Measurements from ENCODE around the gene FRY.

FRY gene

GRCh38 chr13:32256243-32256642, 224.7 kb downstream of the FRY start:
- no peak overlapping the region for H2AFZ ChIP-seq (ENCODE audit: low read length)
- H3K27me3 ChIP-seq (ENCODE audit: insufficient read depth, low read length, poor library complexity, severe bottlenecking) = no peaks in the 10 kb centered on the region
- no peaks in the 10 kb centered on the region for H3F3A ChIP-seq (ENCODE audit: low read depth)
- H3K4me2 ChIP-seq (ENCODE audit: low read depth, low read length, poor library complexity, severe bottlenecking) = no peak overlapping the region
- H3K79me2 ChIP-seq (ENCODE audit: insufficient read depth, low read length) = no peaks in the 10 kb centered on the region
- no peaks in the 10 kb centered on the region for H4K20me1 ChIP-seq (ENCODE audit: insufficient read depth, low read length, poor library complexity, severe bottlenecking)
- no peak overlapping the region for H3K9ac ChIP-seq (ENCODE audit: low read depth, low read length, poor library complexity, severe bottlenecking)
- H3K9me2 ChIP-seq (replicated peaks; ENCODE audit: low read depth, low read length) = no peaks in the 10 kb centered on the region
- H3K36me3 ChIP-seq (ENCODE audit: insufficient read depth, low read length) = no peaks in the 10 kb centered on the region
- H3K4me1 ChIP-seq (ENCODE audit: insufficient read depth, low read length, poor library complexity, severe bottlenecking) = no peaks in the 10 kb centered on the region
- H3K4me3 ChIP-seq (ENCODE audit: low read length, poor library complexity, severe bottlenecking) = no peak overlapping the region
- no peaks in the 10 kb centered on the region for H3K9me3 ChIP-seq (ENCODE audit: insufficient read depth, low read depth, low read length)
- no peak for TF ChIP-seq EZH2phosphoT487 (IDR thresholded peaks at IDR 0.05; ENCODE audit: borderline replicate concordance)
- TF ChIP-seq, protein P1, sequence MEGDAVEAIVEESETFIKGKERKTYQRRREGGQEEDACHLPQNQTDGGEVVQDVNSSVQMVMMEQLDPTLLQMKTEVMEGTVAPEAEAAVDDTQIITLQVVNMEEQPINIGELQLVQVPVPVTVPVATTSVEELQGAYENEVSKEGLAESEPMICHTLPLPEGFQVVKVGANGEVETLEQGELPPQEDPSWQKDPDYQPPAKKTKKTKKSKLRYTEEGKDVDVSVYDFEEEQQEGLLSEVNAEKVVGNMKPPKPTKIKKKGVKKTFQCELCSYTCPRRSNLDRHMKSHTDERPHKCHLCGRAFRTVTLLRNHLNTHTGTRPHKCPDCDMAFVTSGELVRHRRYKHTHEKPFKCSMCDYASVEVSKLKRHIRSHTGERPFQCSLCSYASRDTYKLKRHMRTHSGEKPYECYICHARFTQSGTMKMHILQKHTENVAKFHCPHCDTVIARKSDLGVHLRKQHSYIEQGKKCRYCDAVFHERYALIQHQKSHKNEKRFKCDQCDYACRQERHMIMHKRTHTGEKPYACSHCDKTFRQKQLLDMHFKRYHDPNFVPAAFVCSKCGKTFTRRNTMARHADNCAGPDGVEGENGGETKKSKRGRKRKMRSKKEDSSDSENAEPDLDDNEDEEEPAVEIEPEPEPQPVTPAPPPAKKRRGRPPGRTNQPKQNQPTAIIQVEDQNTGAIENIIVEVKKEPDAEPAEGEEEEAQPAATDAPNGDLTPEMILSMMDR (conservative IDR thresholded peaks at IDR 0.05; ENCODE audit: low read length) = no peak

DNA sequence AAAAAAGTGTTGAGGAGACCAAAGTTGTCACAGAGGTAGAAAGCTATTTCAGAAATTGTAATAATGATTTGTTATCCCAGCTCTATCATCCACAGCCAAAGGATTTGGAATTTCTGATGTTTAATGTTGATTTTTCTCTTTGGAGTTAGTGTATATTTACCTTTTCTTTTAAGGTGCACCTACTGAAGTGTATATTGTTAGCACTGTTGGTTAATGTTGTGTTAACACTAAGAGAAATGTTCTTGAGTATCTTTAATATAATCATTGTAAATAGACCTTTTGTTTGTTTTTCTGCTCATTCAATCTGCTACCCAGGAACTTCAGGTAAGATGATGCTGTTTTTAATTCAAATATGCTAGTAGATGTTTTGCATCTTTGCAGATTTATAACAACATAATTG, 226.1 kb downstream of the FRY start:
- TF ChIP-seq, protein P1 (conservative IDR thresholded peaks at IDR 0.05; ENCODE audit: low read length) = no peak
- TF ChIP-seq EZH2phosphoT487 (IDR thresholded peaks at IDR 0.05; ENCODE audit: borderline replicate concordance) = no peak
- Histone ChIP-seq H3K9me2 (replicated peaks; ENCODE audit: low read depth, low read length) (no peaks in the 10 kb centered on the region), H3K36me3 (ENCODE audit: insufficient read depth, low read length) (no peaks in the 10 kb centered on the region), H3K79me2 (ENCODE audit: insufficient read depth, low read length) (no peaks in the 10 kb centered on the region), H3K9me3 (ENCODE audit: insufficient read depth, low read depth, low read length) (no peaks in the 10 kb centered on the region), H3K4me1 (ENCODE audit: insufficient read depth, low read length, poor library complexity, severe bottlenecking) (no peaks in the 10 kb centered on the region), H3K9ac (ENCODE audit: low read depth, low read length, poor library complexity, severe bottlenecking) (no peak overlapping the region), H3K4me3 (ENCODE audit: low read length, poor library complexity, severe bottlenecking) (no peak overlapping the region), H2AFZ (ENCODE audit: low read length) (no peak overlapping the region), H3K4me2 (ENCODE audit: low read depth, low read length, poor library complexity, severe bottlenecking) (no peak overlapping the region), H3K27me3 (ENCODE audit: insufficient read depth, low read length, poor library complexity, severe bottlenecking) (no peaks in the 10 kb centered on the region), H4K20me1 (ENCODE audit: insufficient read depth, low read length, poor library complexity, severe bottlenecking) (no peaks in the 10 kb centered on the region), H3F3A (ENCODE audit: low read depth) (no peaks in the 10 kb centered on the region)

- no peak overlapping the region for H3K9ac ChIP-seq (ENCODE audit: low read depth, low read length, poor library complexity, severe bottlenecking)
- H4K20me1 ChIP-seq (ENCODE audit: insufficient read depth, low read length, poor library complexity, severe bottlenecking) = no peaks in the 10 kb centered on the region
- H3F3A ChIP-seq (ENCODE audit: low read depth) = no peaks in the 10 kb centered on the region
These were observed 227.5 kb downstream of the FRY start for GRCh38 chr13:32259116-32259515.

More at GRCh38 chr13:32259116-32259515, 227.5 kb downstream of the FRY start:
- H2AFZ ChIP-seq (ENCODE audit: low read length) = no peak overlapping the region
- H3K9me2 ChIP-seq (replicated peaks; ENCODE audit: low read depth, low read length) = no peaks in the 10 kb centered on the region
- H3K4me1 ChIP-seq (ENCODE audit: insufficient read depth, low read length, poor library complexity, severe bottlenecking) = no peaks in the 10 kb centered on the region
- H3K27me3 ChIP-seq (ENCODE audit: insufficient read depth, low read length, poor library complexity, severe bottlenecking) = no peaks in the 10 kb centered on the region
- H3K4me3 ChIP-seq (ENCODE audit: low read length, poor library complexity, severe bottlenecking) = no peak overlapping the region
- TF ChIP-seq, protein P1 (conservative IDR thresholded peaks at IDR 0.05; ENCODE audit: low read length) = peak; percentile 41
- TF ChIP-seq EZH2phosphoT487 (IDR thresholded peaks at IDR 0.05; ENCODE audit: borderline replicate concordance) = no peak
- H3K4me2 ChIP-seq (ENCODE audit: low read depth, low read length, poor library complexity, severe bottlenecking) = no peak overlapping the region
- no peaks in the 10 kb centered on the region for H3K9me3 ChIP-seq (ENCODE audit: insufficient read depth, low read depth, low read length)
- H3K79me2 ChIP-seq (ENCODE audit: insufficient read depth, low read length) = no peaks in the 10 kb centered on the region
- no peaks in the 10 kb centered on the region for H3K36me3 ChIP-seq (ENCODE audit: insufficient read depth, low read length)
